ENCODE data around the gene SNX21.

The SNX21 gene

DNA sequence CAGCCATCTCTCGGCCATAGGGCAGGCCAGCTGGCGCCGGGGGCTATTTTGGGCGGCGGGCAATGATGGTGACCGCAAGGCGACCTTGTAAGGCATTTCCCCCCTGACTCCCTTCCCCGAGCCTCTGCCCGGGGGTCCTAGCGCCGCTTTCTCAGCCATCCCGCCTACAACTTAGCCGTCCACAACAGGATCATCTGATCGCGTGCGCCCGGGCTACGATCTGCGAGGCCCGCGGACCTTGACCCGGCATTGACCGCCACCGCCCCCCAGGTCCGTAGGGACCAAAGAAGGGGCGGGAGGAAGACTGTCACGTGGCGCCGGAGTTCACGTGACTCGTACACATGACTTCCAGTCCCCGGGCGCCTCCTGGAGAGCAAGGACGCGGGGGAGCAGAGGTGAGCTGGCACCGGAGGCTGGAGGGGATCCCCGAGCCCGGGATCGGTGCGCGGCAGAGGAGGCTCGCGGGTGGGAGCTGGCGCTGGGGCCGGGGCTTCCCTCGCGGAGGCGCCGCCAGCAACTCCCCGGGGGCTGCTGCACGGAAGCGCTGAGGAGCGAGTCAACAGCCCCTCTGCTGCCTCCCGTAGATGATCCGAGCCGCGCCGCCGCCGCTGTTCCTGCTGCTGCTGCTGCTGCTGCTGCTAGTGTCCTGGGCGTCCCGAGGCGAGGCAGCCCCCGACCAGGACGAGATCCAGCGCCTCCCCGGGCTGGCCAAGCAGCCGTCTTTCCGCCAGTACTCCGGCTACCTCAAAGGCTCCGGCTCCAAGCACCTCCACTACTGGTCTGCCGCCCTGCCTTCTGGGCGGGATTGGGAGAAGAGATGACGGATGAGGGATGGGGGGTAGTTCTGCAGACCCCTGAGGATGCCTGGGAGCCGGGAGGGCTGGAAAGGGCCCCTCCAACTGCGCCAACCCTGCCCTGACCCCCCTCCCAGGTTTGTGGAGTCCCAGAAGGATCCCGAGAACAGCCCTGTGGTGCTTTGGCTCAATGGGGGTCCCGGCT, 57.7 kb downstream of the SNX21 start, which contains the start of the genes CTSA and NEURL2:
CTSA (plus strand) TSS at position 351 of the 999 bp plus-strand sequence; CDS start at position 585, 234 bp downstream.
NEURL2 (minus strand) TSS at position 224 of the 999 bp plus-strand sequence; CDS start at position 7, 217 bp downstream.
- WGBS, 2 experiments: 3% methylated on average over 78 of the region's 78 CpGs
- Histone ChIP-seq H3K27me3 (ENCODE audit: control insufficient read depth, insufficient read depth, low read length, poor library complexity, severe bottlenecking) (peaks cover 14% of the 10 kb centered on the region), H3K4me3 (ENCODE audit: insufficient read depth, low read depth, low read length) (peak within 1 kb of the TSS; percentile 64), H3K27ac (ENCODE audit: insufficient read depth, low read depth, low read length, poor library complexity, severe bottlenecking) (no peak within 1 kb of the TSS), H3K36me3 (ENCODE audit: control insufficient read depth, insufficient read depth, low read length) (no peaks in the 10 kb centered on the region), H3K9me3 (ENCODE audit: control insufficient read depth, low read length) (no peaks in the 10 kb centered on the region), H3K4me1 (ENCODE audit: control insufficient read depth, insufficient read depth, low read length) (peaks cover 20% of the 10 kb centered on the region)

DNA sequence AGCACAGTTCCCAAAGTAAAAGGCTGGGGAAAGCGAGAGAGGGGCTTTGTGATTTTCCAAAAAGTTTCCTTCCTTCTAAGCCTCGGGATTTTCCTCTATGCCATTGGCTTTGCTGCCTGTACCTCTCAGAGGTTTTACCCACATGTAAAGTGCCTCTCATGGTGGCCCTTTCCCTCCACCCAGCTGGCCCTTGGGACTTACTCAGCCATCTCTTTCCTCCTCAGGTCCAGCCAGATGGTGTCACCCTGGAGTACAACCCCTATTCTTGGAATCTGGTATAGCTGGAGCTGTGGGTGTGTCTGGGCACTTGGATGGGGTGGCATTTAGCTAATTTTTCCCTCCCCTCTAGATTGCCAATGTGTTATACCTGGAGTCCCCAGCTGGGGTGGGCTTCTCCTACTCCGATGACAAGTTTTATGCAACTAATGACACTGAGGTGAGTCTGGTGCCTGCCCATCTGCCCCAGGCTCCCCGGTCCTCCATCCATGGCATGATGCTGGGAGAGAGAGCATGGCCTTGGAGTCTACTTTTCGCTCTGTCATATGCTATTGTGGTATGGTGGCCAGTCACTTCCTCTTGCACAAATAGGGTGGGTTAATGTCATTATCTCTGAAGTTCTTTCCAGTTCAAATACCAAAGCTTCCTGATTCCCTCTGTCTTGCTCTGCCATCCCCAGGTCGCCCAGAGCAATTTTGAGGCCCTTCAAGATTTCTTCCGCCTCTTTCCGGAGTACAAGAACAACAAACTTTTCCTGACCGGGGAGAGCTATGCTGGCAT, 58.6 kb downstream of the SNX21 start:
- Histone ChIP-seq H3K9me3 (ENCODE audit: control insufficient read depth, low read length) (no peaks in the 10 kb centered on the region), H3K4me1 (ENCODE audit: control insufficient read depth, insufficient read depth, low read length) (peaks cover 20% of the 10 kb centered on the region), H3K27me3 (ENCODE audit: control insufficient read depth, insufficient read depth, low read length, poor library complexity, severe bottlenecking) (peaks cover 14% of the 10 kb centered on the region), H3K36me3 (ENCODE audit: control insufficient read depth, insufficient read depth, low read length) (no peaks in the 10 kb centered on the region), H3K27ac (ENCODE audit: insufficient read depth, low read depth, low read length, poor library complexity, severe bottlenecking) (no peak overlapping the region), H3K4me3 (ENCODE audit: insufficient read depth, low read depth, low read length) (peak overlapping the region; percentile 64)
- WGBS, 2 experiments: 88 to 91% methylated on average over 9 of the region's 9 CpGs

Measured in ectodermal cell (in vitro differentiated cells).